Stimulated activated CD4-positive, alpha-beta T cell treated with anti-CD3 and anti-CD28 coated beads, TNF-alpha, amount 100 ng/mL, for 24 hours (primary cell): ENCODE measurements around the gene LGALS7.

ENCODE experiments used
- DNase-seq, 3 experiments: peaks; one replicate each; pipeline ENCODE4 v3.0.0-alpha.2; 2020; ENCODE audit warnings: low read depth in 3 of 3

The LGALS7 gene

DNA sequence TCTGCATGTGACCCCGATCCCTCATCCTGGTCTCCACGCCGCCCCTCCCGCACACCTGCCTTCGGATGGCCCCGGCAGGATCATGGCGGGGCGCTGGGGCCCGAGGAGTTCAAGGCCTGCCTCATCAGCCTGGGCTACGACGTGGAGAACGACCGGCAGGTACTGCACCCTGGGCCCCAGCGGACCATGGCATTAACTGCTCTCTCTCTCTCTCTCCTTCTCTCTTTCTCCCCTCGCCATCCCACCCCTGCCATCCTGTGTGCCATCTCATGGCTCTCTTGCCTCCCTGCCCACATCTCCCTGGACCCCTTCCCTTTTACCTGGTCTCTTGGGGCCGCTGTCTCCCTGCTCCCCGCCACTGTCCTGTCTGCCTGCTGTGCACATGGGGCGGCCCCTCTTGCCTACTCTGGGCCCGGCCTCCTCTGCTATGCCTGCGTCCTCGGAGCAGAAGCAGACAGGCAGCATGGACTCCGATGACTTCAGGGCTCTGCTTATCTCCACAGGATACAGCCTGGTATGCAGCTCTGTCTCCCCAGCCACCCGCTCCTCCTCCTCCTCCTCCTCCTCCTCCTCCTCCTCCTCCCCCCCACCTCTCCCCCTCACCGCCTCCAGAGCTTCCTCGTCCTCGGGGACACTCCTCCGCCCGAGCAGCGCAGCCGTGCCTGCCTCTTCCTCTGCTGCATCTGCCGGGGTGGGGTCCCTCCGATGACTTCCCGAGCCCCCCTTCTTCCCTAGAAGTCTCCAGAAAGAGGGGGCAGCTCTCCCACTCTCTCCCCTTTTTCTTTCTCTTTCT lies 45.3 kb downstream of the LGALS7 start:
- no peak for DNase-seq

- DNase-seq, result no peak
Measured at GRCh38 chr19:38727306-38727867, 45.9 kb downstream of the LGALS7 start.

DNA sequence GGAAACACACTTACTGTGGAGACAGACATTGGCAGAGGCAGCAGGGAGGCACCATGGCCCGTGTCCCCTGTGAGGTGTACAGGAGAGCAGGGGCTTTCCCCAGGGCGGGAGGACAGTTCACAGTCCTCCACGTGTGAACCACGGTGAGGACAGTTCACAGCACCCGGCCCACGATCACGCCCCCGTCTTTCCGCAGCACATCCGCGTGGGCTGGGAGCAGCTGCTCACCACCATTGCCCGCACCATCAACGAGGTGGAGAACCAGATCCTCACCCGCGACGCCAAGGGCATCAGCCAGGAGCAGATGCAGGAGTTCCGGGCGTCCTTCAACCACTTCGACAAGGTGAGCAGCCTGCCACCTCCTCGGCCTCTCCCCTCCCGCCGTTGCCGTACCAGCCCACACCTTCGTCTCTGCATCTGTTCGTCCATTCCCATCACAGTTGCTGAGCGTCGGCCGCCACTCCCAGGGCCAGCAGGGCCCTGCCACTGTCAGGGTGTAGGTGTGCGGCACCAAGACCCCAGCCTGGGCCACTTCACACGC lies 46.5 kb downstream of the LGALS7 start:
- DNase-seq, result no peak

- no peak for DNase-seq
Measured at GRCh38 chr19:38726284-38726673, 47.0 kb downstream of the LGALS7 start.

DNA sequence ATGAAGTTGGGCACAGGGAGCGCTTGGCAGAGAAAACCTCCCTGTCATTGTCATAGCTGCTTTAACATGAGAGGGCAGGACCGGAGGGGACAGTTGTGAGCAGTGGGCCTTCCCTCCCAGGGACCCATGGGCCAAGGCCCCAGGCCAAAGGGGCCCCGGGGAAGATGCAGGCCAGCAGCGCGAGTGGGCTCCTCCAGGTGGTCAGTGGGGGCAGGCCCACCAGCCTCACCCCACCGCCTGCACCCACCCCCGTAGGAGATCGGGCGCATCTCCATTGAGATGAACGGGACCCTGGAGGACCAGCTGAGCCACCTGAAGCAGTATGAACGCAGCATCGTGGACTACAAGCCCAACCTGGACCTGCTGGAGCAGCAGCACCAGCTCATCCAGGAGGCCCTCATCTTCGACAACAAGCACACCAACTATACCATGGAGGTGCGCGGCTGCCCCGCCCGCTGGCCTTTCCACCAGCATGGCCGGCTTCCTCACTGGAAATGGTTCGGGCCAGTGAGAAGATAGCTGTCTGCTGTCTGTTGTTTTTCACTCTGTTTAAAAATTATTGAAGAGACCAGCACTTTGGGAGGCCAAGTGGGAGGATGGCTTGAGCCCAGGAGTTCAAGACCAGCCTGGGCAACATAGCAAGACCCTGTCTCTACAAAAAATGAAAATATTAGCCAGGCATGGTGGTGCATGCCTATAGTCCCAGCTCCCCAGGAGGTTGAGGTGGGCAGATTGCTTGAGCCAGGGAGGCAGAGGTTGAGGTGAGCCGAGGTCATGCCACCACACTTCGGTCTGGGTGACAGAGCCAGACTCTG lies 47.6 kb downstream of the LGALS7 start:
- no peak for DNase-seq

GRCh38 chr19:38723990-38724854 lies 49.1 kb downstream of the LGALS7 start:
- no peak for DNase-seq

DNA sequence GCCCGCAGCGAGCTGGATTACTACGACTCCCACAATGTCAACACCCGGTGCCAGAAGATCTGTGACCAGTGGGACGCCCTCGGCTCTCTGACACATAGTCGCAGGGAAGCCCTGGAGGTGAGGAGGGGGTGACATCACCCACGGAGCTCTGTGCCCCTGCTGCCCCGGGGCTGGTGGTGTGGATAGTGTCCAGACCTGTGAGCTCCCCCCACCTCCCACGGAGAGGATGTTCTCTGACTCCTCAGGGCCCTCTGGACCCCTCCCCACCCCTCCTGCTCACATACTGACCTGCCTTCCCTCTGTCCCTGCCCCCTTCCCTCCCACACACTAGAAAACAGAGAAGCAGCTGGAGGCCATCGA lies 49.7 kb downstream of the LGALS7 start:
- DNase-seq, result no peak

DNA sequence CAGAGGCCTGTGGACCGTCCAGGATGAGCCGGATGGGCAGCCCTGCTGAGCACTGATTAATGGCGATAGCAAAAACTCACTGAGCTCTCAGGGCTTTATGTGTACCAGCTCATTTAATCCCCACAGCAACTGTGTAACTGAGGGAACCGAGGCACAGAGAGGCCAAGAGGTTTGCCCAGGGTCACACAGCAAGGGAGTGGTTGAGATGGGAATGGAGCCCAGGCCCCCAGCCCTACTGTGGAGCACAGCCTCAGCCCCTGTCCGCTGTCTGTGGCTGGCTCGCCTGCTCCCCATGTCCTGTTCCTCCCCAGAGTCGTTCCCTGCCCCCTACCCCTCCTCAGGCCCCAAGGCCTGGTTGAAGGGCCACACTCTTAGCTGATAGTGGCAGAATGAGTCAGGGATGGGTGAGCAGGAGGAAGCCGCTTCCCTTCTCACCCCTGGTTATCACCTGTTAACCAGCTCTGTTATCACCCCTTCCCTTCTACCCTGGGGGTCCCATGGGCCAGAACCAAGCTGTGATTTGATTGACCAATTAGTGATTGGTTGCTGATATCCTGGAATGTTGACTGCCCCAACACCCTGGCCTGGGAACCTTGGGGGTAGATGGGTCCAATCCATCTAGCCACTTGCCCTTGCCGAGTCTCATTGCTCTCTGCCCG lies 50.2 kb downstream of the LGALS7 start:
- no peak for DNase-seq

GRCh38 chr19:38721979-38722773 lies 51.1 kb downstream of the LGALS7 start:
- DNase-seq, result no peak

- DNase-seq, result no peak
Measured at GRCh38 chr19:38721496-38721895, 51.8 kb downstream of the LGALS7 start.
